Cardiac muscle cell (in vitro differentiated cells and primary cell): ENCODE data around the gene FGGY. TPM values are rescaled to one million over a fixed set of nuclear protein-coding genes. Genes with fewer than 3 reads are reported as not detected.

Source experiments
- DNase-seq, 2 donors: peaks; one replicate each; pipeline versions ENCODE4 v3.0.0 to v3.0.0-alpha.2; 2010 to 2017; ENCODE audit warnings: low read depth in 1 of 2, low spot score in 1 of 2
- H3K27ac ChIP-seq: fragments of 200-600 bp; sonication (generic); 2 replicates; pipeline ENCODE4 v1.5.1; 2016
- H3K27me3 ChIP-seq: fragments of 200-600 bp; sonication (generic); 2 replicates; pipeline ENCODE4 v1.6.0; 2016; ENCODE audit warnings: control low read depth
- H3K36me3 ChIP-seq: fragments of 200-600 bp; sonication (generic); 2 replicates; pipeline ENCODE4 v1.5.1; 2016; ENCODE audit warnings: control low read depth
- H3K4me1 ChIP-seq: fragments of 200-600 bp; sonication (generic); 2 replicates; pipeline ENCODE4 v1.8.1; 2017; ENCODE audit warnings: low read depth, mild to moderate bottlenecking, mixed run types
- H3K4me3 ChIP-seq: fragments of 200-600 bp; sonication (generic); 2 replicates; pipeline ENCODE4 v1.5.1; 2016; ENCODE audit warnings: mild to moderate bottlenecking
- H3K9me3 ChIP-seq: fragments of 200-600 bp; sonication (generic); 2 replicates; pipeline ENCODE4 v1.5.1; 2017; ENCODE audit warnings: low read depth, mild to moderate bottlenecking, control low read depth
- polyA plus RNA-seq: library from polyadenylated mRNA; unstranded; fragments of >200 nt; fragmentation: Nextera tagmentation; extraction: Ambion mirVana; gene quantifications from 2 replicates; pipeline ENCODE4 v1.2.1, GENCODE V29; 2016
- total RNA-seq: library from RNA; depleted of rRNA; stranded (reverse); fragments of >200 nt; gene quantifications from 2 replicates; pipeline ENCODE4 v1.2.3, GENCODE V29; 2016
- TF ChIP-seq, protein P1 (sequence below): IDR thresholded peaks from 2 replicates; pipeline ENCODE4 v1.5.1; 2012; ENCODE audit warnings: low read depth, mild to moderate bottlenecking, low read length

Gene FGGY
- total and polyA plus RNA-seq, 2 experiments from 2014 or later, result 9.8 to 14.5 TPM

DNA sequence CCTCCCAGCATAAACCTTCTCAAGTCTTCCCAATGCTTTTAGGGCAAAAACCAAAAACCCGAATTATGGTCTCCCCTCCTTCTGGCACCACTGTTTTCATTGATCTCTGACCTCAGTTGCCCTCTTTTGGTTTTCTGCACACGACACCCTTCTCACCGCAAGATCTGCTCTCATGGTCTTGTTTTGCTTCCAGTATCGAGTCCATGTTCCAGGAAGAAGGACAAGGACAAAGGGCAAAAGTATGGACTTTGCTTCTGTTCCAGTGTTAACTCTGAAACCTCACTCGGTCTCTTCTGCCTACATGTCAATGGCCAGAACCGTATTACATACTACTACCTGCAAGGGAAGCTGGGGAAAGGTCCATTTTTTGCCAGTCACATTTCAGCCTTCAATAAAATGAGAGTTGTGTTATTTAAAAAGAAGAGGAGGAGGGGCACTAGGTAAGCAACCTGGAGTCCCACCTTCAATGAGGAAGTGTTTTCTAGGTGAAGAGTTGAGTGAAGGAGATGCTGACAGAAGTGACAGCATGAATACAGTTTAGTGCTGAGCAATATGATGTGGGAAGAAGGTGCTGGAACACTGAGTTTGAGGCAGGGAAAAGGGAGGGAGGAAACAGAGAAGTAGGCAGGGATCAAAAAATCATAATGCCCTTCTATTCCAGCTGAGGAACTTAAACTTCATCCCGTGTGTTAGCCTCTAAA is 183.4 kb downstream of the FGGY start:
- TF ChIP-seq, protein P1, sequence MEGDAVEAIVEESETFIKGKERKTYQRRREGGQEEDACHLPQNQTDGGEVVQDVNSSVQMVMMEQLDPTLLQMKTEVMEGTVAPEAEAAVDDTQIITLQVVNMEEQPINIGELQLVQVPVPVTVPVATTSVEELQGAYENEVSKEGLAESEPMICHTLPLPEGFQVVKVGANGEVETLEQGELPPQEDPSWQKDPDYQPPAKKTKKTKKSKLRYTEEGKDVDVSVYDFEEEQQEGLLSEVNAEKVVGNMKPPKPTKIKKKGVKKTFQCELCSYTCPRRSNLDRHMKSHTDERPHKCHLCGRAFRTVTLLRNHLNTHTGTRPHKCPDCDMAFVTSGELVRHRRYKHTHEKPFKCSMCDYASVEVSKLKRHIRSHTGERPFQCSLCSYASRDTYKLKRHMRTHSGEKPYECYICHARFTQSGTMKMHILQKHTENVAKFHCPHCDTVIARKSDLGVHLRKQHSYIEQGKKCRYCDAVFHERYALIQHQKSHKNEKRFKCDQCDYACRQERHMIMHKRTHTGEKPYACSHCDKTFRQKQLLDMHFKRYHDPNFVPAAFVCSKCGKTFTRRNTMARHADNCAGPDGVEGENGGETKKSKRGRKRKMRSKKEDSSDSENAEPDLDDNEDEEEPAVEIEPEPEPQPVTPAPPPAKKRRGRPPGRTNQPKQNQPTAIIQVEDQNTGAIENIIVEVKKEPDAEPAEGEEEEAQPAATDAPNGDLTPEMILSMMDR, result no peak
- no peak for DNase-seq
- no peak overlapping the region for H3K4me3 ChIP-seq
- no peaks in the 10 kb centered on the region for H3K36me3 ChIP-seq
- H3K4me1 ChIP-seq, result peaks cover 10% of the 10 kb centered on the region
- H3K9me3 ChIP-seq, result no peaks in the 10 kb centered on the region
- no peaks in the 10 kb centered on the region for H3K27me3 ChIP-seq
- no peak overlapping the region for H3K27ac ChIP-seq

GRCh38 chr1:59481881-59482505 is 185.1 kb downstream of the FGGY start:
- no peak for DNase-seq
- Histone ChIP-seq H3K27me3 (no peaks in the 10 kb centered on the region), H3K4me1 (peaks cover 10% of the 10 kb centered on the region), H3K36me3 (no peaks in the 10 kb centered on the region), H3K9me3 (no peaks in the 10 kb centered on the region), H3K4me3 (no peak overlapping the region), H3K27ac (no peak overlapping the region)
- TF ChIP-seq, protein P1, result no peak

DNA sequence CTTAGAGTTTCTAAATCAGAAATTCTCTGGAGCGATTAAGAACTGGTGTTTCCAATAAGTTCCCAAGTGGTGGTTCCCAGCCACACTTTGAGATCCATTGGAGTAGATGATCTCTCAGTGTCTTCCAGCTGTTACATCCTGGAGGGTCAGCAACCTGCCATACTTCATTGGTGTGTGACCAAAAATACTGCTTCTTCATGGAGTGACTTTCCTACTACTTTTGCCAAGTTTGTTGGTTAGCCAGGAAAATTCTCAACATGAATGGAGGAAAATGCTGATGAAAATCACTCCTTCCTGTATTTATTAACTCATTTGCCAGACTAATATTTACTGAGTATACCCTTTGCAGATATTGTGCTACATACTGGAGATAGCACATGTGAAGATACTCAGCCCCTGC is 186.1 kb downstream of the FGGY start:
- Histone ChIP-seq H3K9me3 (no peaks in the 10 kb centered on the region), H3K4me3 (no peak overlapping the region), H3K36me3 (no peaks in the 10 kb centered on the region), H3K4me1 (peaks cover 10% of the 10 kb centered on the region), H3K27ac (no peak overlapping the region), H3K27me3 (no peaks in the 10 kb centered on the region)
- no peak for DNase-seq
- TF ChIP-seq, protein P1, result no peak

- no peak overlapping the region for H3K4me3 ChIP-seq
- TF ChIP-seq, protein P1, result no peak
- H3K27ac ChIP-seq, result no peak overlapping the region
- peaks cover 7% of the 10 kb centered on the region for H3K4me1 ChIP-seq
- no peaks in the 10 kb centered on the region for H3K36me3 ChIP-seq
- no peaks in the 10 kb centered on the region for H3K9me3 ChIP-seq
- H3K27me3 ChIP-seq, result no peaks in the 10 kb centered on the region
- DNase-seq, result peak in 1 of 2 donors; percentile 85
These were observed 187.2 kb downstream of the FGGY start for GRCh38 chr1:59484096-59484495.

GRCh38 chr1:59485171-59485570 is 188.3 kb downstream of the FGGY start:
- H3K36me3 ChIP-seq, result no peaks in the 10 kb centered on the region
- no peaks in the 10 kb centered on the region for H3K27me3 ChIP-seq
- H3K27ac ChIP-seq, result no peak overlapping the region
- TF ChIP-seq, protein P1, result no peak
- H3K4me1 ChIP-seq, result no peaks in the 10 kb centered on the region
- H3K9me3 ChIP-seq, result no peaks in the 10 kb centered on the region
- no peak for DNase-seq
- no peak overlapping the region for H3K4me3 ChIP-seq
